ENCODE data around the gene FAM83C.
A peak's percentile ranks its signal among the peaks of the same experiment; 100 is the strongest.

The FAM83C gene

GRCh38 chr20:35283441-35284266 is 8.6 kb downstream of the FAM83C start:
- peak; percentile 56 for DNase-seq

- no peak for DNase-seq
Observed at GRCh38 chr20:35281506-35282101, 10.6 kb downstream of the FAM83C start.

- no peak for DNase-seq
Observed at GRCh38 chr20:35280523-35280922, 11.7 kb downstream of the FAM83C start.

- no peak for DNase-seq
Observed at GRCh38 chr20:35279533-35280174, 12.6 kb downstream of the FAM83C start.

- DNase-seq: peak; percentile 31
Observed at GRCh38 chr20:35279040-35279439, 13.2 kb downstream of the FAM83C start.

- DNase-seq: peak; percentile 94
Observed at GRCh38 chr20:35277531-35278395, 14.5 kb downstream of the FAM83C start, which contains the start of gene MMP24OS. MMP24OS (minus strand) TSS chr20:35278122; CDS start chr20:35277929, 193 bp downstream.

- DNase-seq: no peak
Observed at GRCh38 chr20:35277127-35277526, 15.1 kb downstream of the FAM83C start.

GRCh38 chr20:35276408-35276807 is 15.8 kb downstream of the FAM83C start:
- no peak for DNase-seq

GRCh38 chr20:35275741-35276251 is 16.4 kb downstream of the FAM83C start:
- DNase-seq: no peak

GRCh38 chr20:35274172-35275092 is 17.8 kb downstream of the FAM83C start:
- DNase-seq: no peak

GRCh38 chr20:35273449-35274171 is 18.6 kb downstream of the FAM83C start:
- no peak for DNase-seq

- DNase-seq: no peak
Observed at GRCh38 chr20:35271904-35272303, 20.3 kb downstream of the FAM83C start.

GRCh38 chr20:35271073-35271882 is 20.9 kb downstream of the FAM83C start:
- peak; percentile 27 for DNase-seq

GRCh38 chr20:35270021-35270902 is 22.0 kb downstream of the FAM83C start:
- no peak for DNase-seq

- peak; percentile 71 for DNase-seq
Observed at GRCh38 chr20:35269055-35269781, 23.0 kb downstream of the FAM83C start.

GRCh38 chr20:35267092-35267491 is 25.1 kb downstream of the FAM83C start:
- DNase-seq: no peak

- peak; percentile 27 for DNase-seq
Observed at GRCh38 chr20:35264755-35265154, 27.5 kb downstream of the FAM83C start.
